Activated T-helper 9 cell treated with anti-CD3 and anti-CD28 coated beads, Interleukin-2, amount 50 U/mL, for 16 hours (primary cell): ENCODE measurements around the gene MTX3.

Experiments
- DNase-seq: peaks from one replicate; pipeline ENCODE4 v3.0.0-alpha.2; 2020; ENCODE audit warnings: low read depth

The MTX3 gene

DNA sequence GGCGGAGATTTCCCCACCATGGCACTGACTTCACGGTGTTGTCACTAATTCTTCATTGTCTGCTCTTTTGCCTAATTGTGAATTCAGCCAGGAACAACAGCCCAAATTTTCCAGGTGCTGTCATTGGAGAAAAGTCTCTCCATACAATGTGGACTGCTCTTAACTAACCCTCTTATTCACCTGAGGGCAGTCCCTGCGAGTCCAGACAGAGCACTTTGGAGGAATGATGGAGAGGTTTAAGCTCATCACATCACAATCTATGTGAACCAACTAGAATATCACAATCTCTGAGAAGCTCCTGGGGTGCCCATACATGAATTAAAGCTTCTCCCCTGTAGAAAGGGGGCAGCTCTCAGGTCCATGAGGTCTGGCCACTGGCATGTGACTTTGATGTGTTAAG is 56.4 kb downstream of the MTX3 start:
- no peak for DNase-seq

DNA sequence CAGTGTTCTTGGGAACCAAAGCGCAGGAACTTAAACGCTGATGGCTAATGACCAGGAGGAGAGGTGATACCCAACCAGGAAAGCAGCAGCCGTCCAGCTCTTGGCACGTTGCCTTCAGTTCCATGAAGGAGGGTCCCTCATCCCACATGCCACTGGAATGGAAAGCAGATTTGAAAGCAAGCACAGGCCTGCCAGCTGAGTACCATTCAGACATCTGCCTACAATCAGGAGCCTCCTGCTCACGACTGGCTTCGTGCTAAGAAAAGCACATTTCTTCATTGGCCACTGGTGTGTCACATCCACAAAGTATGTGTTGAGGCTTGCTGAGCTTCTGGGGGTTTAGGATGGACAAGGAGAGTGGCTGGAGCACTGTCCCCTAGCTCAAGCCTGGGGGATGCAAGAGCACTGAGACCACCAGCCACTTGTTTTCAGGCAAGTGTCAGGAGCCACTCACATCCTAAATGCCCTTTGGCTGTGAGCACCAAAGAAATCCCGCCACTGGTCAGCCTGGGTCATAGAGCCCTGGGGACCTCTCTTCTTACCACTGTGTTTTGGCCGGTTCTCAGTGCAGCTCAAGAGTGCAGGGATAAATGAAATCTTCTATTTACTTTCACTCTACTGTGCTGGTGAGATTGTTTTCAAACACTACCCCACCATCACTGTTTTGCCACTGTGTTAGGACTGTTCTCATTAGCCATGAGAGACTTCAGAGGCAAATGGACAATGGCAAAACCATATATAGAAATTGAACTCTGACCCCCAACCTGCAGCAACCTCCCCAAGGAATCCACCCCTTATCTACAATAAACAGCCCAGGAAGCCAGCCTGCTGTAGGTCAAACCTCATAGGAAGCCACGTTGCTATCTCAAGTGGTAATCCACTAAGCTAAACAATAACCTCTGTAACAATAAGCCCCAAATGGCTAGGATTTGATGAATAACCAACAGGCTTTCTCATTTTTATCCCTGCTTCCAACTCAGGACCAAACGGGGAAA is 58.3 kb downstream of the MTX3 start:
- no peak for DNase-seq

DNA sequence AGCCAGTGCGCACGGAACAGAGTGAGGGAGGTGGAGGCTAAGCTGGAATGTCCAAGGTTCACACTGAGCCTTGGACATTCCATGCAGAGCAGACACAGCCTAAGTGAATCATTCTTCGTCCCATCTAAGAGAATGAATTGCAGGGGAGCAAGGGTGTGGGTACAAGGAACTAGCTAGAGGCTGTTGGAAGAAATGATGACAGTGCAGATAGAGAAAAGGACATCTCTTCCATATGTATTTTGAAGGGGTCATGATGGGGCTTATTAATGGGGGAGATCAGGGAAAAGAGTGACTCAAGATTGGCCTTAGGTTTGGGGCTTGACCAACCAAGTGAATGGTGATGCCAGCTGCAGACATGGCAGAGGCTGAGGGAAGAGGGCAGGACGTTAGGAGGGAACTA is 59.2 kb downstream of the MTX3 start:
- DNase-seq, result no peak

DNA sequence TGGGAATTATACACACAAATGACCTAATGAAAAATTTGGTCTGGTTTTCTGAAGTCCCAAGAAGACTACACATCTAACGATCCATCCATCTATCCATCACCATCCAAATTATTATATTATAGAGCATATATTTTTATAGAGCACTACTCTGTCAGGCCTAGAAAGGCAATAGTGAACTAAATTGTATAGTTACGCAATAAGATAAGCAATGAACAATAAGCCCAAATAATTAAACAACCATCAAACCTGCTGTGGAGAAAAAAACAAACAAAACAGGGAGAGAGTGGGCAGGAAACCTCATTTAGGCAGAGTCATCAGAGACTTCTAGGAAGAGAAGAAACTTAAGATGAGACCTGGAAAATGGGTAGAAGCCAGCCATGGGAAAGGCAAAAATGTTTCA is 59.7 kb downstream of the MTX3 start:
- no peak for DNase-seq

DNA sequence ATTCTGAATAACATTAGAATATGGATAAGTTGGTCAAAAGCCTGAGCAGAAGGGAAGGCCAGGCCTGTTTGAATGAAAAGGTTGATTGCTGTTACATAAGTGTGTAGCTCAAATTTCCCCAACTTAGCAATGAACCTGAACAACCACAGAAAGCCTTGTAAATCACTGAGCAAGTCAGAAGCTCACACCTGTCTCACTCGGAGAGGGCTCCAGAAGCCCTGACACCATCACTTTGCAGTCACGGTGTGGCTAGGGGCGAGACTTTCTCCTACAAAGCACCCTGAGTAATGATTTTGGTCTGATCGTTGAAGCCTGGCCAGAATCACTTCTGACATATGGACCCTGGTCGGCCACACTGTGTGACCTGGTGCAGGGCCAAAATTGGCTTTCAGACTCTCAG is 62.0 kb downstream of the MTX3 start:
- no peak for DNase-seq
